Esophagus muscularis mucosa (tissue), 4 donors: ENCODE data around the gene TOP2A. TPM values are rescaled to one million over a fixed set of nuclear protein-coding genes. Genes with fewer than 3 reads are reported as not detected.

Experiments used
- DNase-seq: peaks from one replicate; pipeline ENCODE4 v3.0.0-alpha.2; 2017; ENCODE audit errors: extremely low spot score
- H3K27ac ChIP-seq, 4 donors: fragments of 200-600 bp; sonication (generic); replicated peaks in 1 of 4; 1 replicate in 3 of 4; 2 replicates in 1 of 4; pipeline ENCODE4 v1.5.1; 2016 to 2019; ENCODE audit warnings: mild to moderate bottlenecking in 1 of 4
- H3K27me3 ChIP-seq, 4 donors: fragments of 200-600 bp; sonication (generic); one replicate each; pipeline versions ENCODE4 v1.5.1 to v1.6.0; 2016 to 2019
- H3K36me3 ChIP-seq, 4 donors: fragments of 200-600 bp; sonication (generic); one replicate each; pipeline ENCODE4 v1.5.1; 2016 to 2019
- H3K4me1 ChIP-seq, 4 donors: fragments of 200-600 bp; sonication (generic); one replicate each; pipeline ENCODE4 v1.5.1; 2016 to 2019
- H3K4me3 ChIP-seq, 4 donors: fragments of 200-600 bp; sonication (generic); 1 replicate in 2 of 4; 2 replicates in 2 of 4; pipeline ENCODE4 v1.5.1; 2016 to 2019; ENCODE audit warnings: mild to moderate bottlenecking in 4 of 4, moderate library complexity in 1 of 4
- H3K9me3 ChIP-seq, 4 donors: fragments of 200-600 bp; sonication (generic); 1 replicate in 3 of 4; 2 replicates in 1 of 4; pipeline ENCODE4 v1.5.1; 2016 to 2019
- EP300 ChIP-seq: sonication (generic); formaldehyde crosslinking; IDR thresholded peaks from one replicate; pipeline ENCODE4 v1.6.1; 2017; ENCODE audit warnings: antibody characterized with exemption
- POLR2A ChIP-seq: fragments of 450-650 bp; IDR thresholded peaks from one replicate; pipeline ENCODE4 v1.6.1; 2017; ENCODE audit warnings: antibody characterized with exemption, moderate library complexity, mild to moderate bottlenecking, low read depth
- POLR2AphosphoS5 ChIP-seq, 2 donors: sonication (generic); formaldehyde crosslinking; IDR thresholded peaks; one replicate each; pipeline ENCODE4 v1.6.1; 2017; ENCODE audit warnings: antibody characterized with exemption in 2 of 2
- WGBS: methylation state at CpG from one replicate; pipeline ENCODE4 v1.1.5; 2018; 5-methylcytosine and 5-hydroxymethylcytosine counted together
- intact Hi-C: fragments of 100-400 bp; cut with DNase I; formaldehyde crosslinking; loops from one replicate; pipeline ENCODE4 v1.15.1; 2023
- total RNA-seq, 4 donors: library from RNA; depleted of rRNA; stranded (reverse); fragments of >200 nt; gene quantifications; one replicate each; pipeline versions ENCODE4 v1.1.0 to v1.2.1, GENCODE V29; 2016
- TF ChIP-seq, protein P1 (sequence below), 3 experiments: fragments of 200-600 bp in 2 of 3; fragments of 450-650 bp in 1 of 3; sonication (generic) in 2 of 3; IDR thresholded peaks; one replicate each; pipeline ENCODE4 v1.5.1; 2017 to 2019; ENCODE audit warnings: antibody characterized with exemption in 3 of 3, mild to moderate bottlenecking in 2 of 3, moderate library complexity in 1 of 3

Gene TOP2A, protein sequence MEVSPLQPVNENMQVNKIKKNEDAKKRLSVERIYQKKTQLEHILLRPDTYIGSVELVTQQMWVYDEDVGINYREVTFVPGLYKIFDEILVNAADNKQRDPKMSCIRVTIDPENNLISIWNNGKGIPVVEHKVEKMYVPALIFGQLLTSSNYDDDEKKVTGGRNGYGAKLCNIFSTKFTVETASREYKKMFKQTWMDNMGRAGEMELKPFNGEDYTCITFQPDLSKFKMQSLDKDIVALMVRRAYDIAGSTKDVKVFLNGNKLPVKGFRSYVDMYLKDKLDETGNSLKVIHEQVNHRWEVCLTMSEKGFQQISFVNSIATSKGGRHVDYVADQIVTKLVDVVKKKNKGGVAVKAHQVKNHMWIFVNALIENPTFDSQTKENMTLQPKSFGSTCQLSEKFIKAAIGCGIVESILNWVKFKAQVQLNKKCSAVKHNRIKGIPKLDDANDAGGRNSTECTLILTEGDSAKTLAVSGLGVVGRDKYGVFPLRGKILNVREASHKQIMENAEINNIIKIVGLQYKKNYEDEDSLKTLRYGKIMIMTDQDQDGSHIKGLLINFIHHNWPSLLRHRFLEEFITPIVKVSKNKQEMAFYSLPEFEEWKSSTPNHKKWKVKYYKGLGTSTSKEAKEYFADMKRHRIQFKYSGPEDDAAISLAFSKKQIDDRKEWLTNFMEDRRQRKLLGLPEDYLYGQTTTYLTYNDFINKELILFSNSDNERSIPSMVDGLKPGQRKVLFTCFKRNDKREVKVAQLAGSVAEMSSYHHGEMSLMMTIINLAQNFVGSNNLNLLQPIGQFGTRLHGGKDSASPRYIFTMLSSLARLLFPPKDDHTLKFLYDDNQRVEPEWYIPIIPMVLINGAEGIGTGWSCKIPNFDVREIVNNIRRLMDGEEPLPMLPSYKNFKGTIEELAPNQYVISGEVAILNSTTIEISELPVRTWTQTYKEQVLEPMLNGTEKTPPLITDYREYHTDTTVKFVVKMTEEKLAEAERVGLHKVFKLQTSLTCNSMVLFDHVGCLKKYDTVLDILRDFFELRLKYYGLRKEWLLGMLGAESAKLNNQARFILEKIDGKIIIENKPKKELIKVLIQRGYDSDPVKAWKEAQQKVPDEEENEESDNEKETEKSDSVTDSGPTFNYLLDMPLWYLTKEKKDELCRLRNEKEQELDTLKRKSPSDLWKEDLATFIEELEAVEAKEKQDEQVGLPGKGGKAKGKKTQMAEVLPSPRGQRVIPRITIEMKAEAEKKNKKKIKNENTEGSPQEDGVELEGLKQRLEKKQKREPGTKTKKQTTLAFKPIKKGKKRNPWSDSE (N-terminal part only)
- total RNA-seq, result 1 to 10 TPM in 1 of 4 donors, under 1 TPM in 3; under 0.01 to 1.4 (median 0.30) TPM

GRCh38 chr17:40417609-40418427 lies at the start of gene TOP2A:
TOP2A (minus strand) TSS chr17:40417896; CDS start chr17:40417791, 105 bp downstream.
- H3K4me3 ChIP-seq, result peak within 1 kb of the TSS; percentile 60 to 71 (median 63)
- peaks cover 12 to 35% (median 30%) of the 10 kb centered on the region in 4 donors for H3K4me1 ChIP-seq
- TF ChIP-seq POLR2AphosphoS5 (IDR thresholded peaks at IDR 0.05), result peak in 1 of 2 donors; percentile 75
- TF ChIP-seq, protein P1, sequence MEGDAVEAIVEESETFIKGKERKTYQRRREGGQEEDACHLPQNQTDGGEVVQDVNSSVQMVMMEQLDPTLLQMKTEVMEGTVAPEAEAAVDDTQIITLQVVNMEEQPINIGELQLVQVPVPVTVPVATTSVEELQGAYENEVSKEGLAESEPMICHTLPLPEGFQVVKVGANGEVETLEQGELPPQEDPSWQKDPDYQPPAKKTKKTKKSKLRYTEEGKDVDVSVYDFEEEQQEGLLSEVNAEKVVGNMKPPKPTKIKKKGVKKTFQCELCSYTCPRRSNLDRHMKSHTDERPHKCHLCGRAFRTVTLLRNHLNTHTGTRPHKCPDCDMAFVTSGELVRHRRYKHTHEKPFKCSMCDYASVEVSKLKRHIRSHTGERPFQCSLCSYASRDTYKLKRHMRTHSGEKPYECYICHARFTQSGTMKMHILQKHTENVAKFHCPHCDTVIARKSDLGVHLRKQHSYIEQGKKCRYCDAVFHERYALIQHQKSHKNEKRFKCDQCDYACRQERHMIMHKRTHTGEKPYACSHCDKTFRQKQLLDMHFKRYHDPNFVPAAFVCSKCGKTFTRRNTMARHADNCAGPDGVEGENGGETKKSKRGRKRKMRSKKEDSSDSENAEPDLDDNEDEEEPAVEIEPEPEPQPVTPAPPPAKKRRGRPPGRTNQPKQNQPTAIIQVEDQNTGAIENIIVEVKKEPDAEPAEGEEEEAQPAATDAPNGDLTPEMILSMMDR (IDR thresholded peaks at IDR 0.05), result peak in 1 of 3 experiments; percentile 50
- no peak for TF ChIP-seq POLR2A
- TF ChIP-seq EP300, result no peak
- H3K27ac ChIP-seq, result peak within 1 kb of the TSS; percentile 64 to 82 (median 76)
- H3K9me3 ChIP-seq, result no peaks in the 10 kb centered on the region
- no peaks in the 10 kb centered on the region for H3K36me3 ChIP-seq
- peak; percentile 100 for DNase-seq
- WGBS, result under 1% methylated on average over 18 of the region's 49 CpGs
- intact Hi-C loops, result loop anchor here (10.0 kb wide), 1 partner anchor 113 kb away; the partner anchor contains the start of gene RARA
- H3K27me3 ChIP-seq, result peaks cover 0 to 8% (median 0%) of the 10 kb centered on the region in 4 donors

DNA sequence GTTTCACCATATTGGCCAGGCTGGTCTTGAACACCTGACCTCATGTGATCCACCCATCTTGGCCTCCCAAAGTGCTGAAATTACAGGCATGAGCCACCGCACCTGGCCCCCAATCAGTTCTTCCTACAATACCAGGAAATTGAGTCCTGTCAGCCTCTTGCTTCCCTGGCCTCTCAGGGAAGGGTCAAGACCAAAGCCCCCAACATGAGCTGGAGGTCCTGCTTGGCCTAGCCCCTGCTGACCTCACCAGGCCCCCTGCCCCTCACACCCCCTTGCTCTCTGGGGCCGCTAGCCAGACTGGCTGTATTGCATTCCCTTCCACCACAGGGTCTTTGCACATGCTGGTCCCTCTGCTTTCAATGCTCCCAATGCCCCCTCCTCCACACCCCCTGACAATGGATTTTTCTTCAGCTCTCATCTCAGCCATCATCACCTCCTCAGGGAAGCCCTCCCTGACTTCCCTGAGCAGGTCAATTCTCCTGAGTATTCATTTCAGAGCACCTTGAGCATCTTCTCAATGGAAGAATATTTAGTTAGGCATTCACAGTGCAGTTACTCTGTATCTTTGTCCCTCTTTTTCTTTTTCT lies 49.7 kb upstream of the TOP2A start:
- H3K36me3 ChIP-seq, result no peaks in the 10 kb centered on the region
- DNase-seq, result no peak
- H3K27me3 ChIP-seq, result no peaks in the 10 kb centered on the region
- H3K27ac ChIP-seq, result no peak overlapping the region
- peaks cover 8 to 37% (median 36%) of the 10 kb centered on the region in 4 donors for H3K4me1 ChIP-seq
- H3K9me3 ChIP-seq, result no peaks in the 10 kb centered on the region
- no peak overlapping the region for H3K4me3 ChIP-seq
- TF ChIP-seq POLR2AphosphoS5 (IDR thresholded peaks at IDR 0.05) (no peak), POLR2A (no peak), EP300 (no peak)
- TF ChIP-seq, protein P1 (IDR thresholded peaks at IDR 0.05), result no peak
- intact Hi-C loops, result no loop called here
- 86% methylated on average over 2 of the region's 2 CpGs for WGBS

DNA sequence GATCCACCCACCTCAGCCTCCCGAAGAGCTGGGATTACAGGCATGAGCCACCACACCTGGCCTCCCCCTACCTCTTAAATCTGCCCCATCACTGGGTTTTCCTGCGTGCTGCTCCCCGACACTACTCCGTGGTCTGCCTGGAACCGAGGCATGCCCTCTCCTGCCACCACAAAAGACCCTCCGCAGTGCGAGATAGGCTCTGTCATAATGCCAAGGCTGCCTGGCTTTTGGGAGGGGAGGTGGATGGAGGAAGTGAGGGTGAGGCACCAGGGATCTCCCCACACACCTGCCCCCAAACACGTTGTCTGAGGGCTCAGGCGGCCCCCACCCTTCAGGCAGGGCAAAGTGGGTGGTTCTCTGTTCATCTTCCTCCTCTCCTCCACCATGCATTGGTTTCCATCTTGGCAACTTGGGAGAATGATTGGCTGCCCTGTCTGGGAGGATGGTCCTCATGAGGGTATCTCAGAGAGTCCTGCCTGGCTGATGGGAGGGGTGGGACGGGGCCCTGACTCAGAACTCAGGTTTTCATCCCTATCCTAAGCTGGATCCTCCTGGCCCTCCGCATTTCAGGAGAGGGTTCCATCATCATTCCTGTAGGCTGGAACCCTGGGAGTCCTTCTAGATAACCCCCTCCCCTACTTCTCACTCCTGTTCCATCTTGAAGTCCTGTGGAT lies 48.7 kb upstream of the TOP2A start:
- no peak for DNase-seq

More for the DNA sequence above, 48.7 kb upstream of the TOP2A start:
- H3K27ac ChIP-seq, result no peak overlapping the region
- H3K36me3 ChIP-seq, result no peaks in the 10 kb centered on the region
- no peak overlapping the region for H3K4me3 ChIP-seq
- peaks cover 16 to 37% (median 36%) of the 10 kb centered on the region in 4 donors for H3K4me1 ChIP-seq
- 87% methylated on average over 11 of the region's 11 CpGs for WGBS
- H3K9me3 ChIP-seq, result no peaks in the 10 kb centered on the region
- intact Hi-C loops, result no loop called here
- H3K27me3 ChIP-seq, result no peaks in the 10 kb centered on the region
- TF ChIP-seq, protein P1 (IDR thresholded peaks at IDR 0.05), result no peak
- peak in 1 of 2 donors; percentile 19 for TF ChIP-seq POLR2AphosphoS5 (IDR thresholded peaks at IDR 0.05)
